Stomach (tissue), 4 donors: ENCODE results near the gene GMDS.

ENCODE experiments used
- POLR2A ChIP-seq, 4 donors: fragments of 450-650 bp; IDR thresholded peaks; one replicate each; pipeline ENCODE4 v1.6.1; 2016; ENCODE audit warnings: antibody characterized with exemption in 4 of 4, control low read depth in 2 of 4, mild to moderate bottlenecking in 1 of 4, moderate library complexity in 1 of 4
- POLR2AphosphoS5 ChIP-seq, 3 donors: sonication (generic); formaldehyde crosslinking; IDR thresholded peaks; one replicate each; pipeline ENCODE4 v1.6.1; 2016; ENCODE audit warnings: antibody characterized with exemption in 3 of 3
- TF ChIP-seq, protein P1 (sequence below), 7 experiments: fragments of 450-650 bp in 4 of 7; fragments of 200-600 bp in 3 of 7; sonication (generic) in 3 of 7; IDR thresholded peaks; one replicate each; pipeline ENCODE4 v1.5.1; 2016 to 2019; ENCODE audit warnings: antibody characterized with exemption in 7 of 7, control low read depth in 2 of 7, mild to moderate bottlenecking in 1 of 7

DNA sequence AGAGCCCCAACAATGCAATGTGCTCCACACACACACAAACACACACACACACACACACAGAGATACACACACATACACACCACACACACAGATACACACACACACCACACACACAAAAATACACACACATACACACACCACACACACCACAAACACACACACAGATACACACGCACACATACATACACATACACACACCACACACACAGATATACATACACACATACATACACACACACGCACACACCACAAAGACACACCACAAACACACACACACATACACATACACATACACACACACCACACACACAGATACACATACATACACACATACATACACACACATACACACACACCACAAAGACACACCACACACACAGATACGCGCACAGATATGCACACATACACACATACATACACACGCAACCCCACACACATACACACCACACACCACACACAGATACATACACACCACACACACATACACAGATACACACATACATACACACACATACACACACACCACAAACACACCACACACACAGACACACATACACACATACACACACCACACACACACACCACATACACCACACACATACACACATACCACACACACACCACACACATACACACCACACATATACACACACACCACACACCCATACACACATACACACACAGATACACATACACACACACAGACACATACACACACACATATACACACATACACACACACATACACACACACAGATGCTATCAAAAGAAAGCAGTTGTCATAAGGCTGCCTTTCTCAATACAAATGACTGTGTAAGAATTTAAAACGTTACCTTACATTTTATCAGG, 507.7 kb downstream of the GMDS start:
- TF ChIP-seq, protein P1, sequence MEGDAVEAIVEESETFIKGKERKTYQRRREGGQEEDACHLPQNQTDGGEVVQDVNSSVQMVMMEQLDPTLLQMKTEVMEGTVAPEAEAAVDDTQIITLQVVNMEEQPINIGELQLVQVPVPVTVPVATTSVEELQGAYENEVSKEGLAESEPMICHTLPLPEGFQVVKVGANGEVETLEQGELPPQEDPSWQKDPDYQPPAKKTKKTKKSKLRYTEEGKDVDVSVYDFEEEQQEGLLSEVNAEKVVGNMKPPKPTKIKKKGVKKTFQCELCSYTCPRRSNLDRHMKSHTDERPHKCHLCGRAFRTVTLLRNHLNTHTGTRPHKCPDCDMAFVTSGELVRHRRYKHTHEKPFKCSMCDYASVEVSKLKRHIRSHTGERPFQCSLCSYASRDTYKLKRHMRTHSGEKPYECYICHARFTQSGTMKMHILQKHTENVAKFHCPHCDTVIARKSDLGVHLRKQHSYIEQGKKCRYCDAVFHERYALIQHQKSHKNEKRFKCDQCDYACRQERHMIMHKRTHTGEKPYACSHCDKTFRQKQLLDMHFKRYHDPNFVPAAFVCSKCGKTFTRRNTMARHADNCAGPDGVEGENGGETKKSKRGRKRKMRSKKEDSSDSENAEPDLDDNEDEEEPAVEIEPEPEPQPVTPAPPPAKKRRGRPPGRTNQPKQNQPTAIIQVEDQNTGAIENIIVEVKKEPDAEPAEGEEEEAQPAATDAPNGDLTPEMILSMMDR (IDR thresholded peaks at IDR 0.05) = no peak
- TF ChIP-seq POLR2AphosphoS5 (IDR thresholded peaks at IDR 0.05) (no peak), POLR2A (IDR thresholded peaks at IDR 0.05) (no peak)
